Ovary (tissue), 9 donors: ENCODE data around the gene SETBP1. TPM values are rescaled to one million over a fixed set of nuclear protein-coding genes. Genes with fewer than 3 reads are reported as not detected.

ENCODE experiments used
- DNase-seq, 5 donors: peaks; one replicate each; pipeline ENCODE4 v3.0.0-alpha.2; 2019 to 2020
- H3K27ac ChIP-seq, 2 donors: fragments of 200-600 bp; one replicate each; pipeline versions ENCODE4 v1.5.1 to v1.8.0; 2019 to 2022
- H3K27me3 ChIP-seq: fragments of 200-600 bp; one replicate; pipeline ENCODE4 v1.8.0; 2022
- H3K36me3 ChIP-seq: fragments of 200-600 bp; sonication (generic); one replicate; pipeline ENCODE4 v1.5.1; 2019
- H3K4me1 ChIP-seq: one replicate; pipeline ENCODE4 v1.8.1; 2013; ENCODE audit warnings: mild to moderate bottlenecking, moderate library complexity; ENCODE audit not compliant: insufficient read depth
- H3K4me3 ChIP-seq: fragments of 200-600 bp; sonication (generic); one replicate; pipeline ENCODE4 v1.5.1; 2017
- H3K9me3 ChIP-seq, 2 donors: fragments of 200-600 bp in 1 of 2; sonication (generic) in 1 of 2; one replicate each; pipeline versions ENCODE4 v1.5.1 to v1.8.1; 2013 to 2019; ENCODE audit warnings: mild to moderate bottlenecking in 1 of 2, moderate library complexity in 1 of 2
- CTCF ChIP-seq, 3 donors: fragments of 450-650 bp in 2 of 3; fragments of 200-600 bp in 1 of 3; IDR thresholded peaks; one replicate each; pipeline versions ENCODE4 v1.5.1 to v1.8.0; 2016 to 2022; ENCODE audit warnings: antibody characterized with exemption in 3 of 3, mild to moderate bottlenecking in 1 of 3
- EP300 ChIP-seq: sonication (generic); formaldehyde crosslinking; IDR thresholded peaks from one replicate; pipeline ENCODE4 v1.6.1; 2017; ENCODE audit warnings: antibody characterized with exemption
- POLR2A ChIP-seq: fragments of 450-650 bp; IDR thresholded peaks from one replicate; pipeline ENCODE4 v1.6.1; 2017; ENCODE audit warnings: antibody characterized with exemption, mild to moderate bottlenecking, moderate library complexity
- WGBS, 3 donors: extraction: QIAGEN DNeasy Blood & Tissue Kit in 1 of 3; methylation state at CpG; one replicate each; pipeline versions ENCODE4 v1.1.5 to v1.1.7; 2013 to 2017; 5-methylcytosine and 5-hydroxymethylcytosine counted together
- intact Hi-C, 4 donors: fragments of 100-400 bp; cut with DNase I; formaldehyde crosslinking; loops; one replicate each; pipeline versions ENCODE4 v1.11.0 to v1.15.1; 2022 to 2023
- polyA plus RNA-seq, 2 donors: library from polyadenylated mRNA; stranded (reverse); fragments of 200-250 nt in 1 of 2; fragments of 350-450 nt in 1 of 2; fragmentation: Illumina TruSeq in 1 of 2; extraction: RNeasy Lipid Tissue Mini Kit (QIAGEN cat#74804) in 1 of 2; gene quantifications; one replicate each; pipeline ENCODE4 v1.2.3, GENCODE V29; 2013 to 2014
- total RNA-seq, 7 donors: library from RNA; depleted of rRNA in 2 of 7; stranded (reverse); fragments of >200 nt in 2 of 7; fragmentation: NEBNext Ultra II Directional in 3 of 7; extraction: Animal tissue kit (Norgen Biotek cat#: 25700) in 3 of 7; gene quantifications; one replicate each; pipeline versions ENCODE4 v1.1.0 to v1.2.4, GENCODE V29; 2016 to 2023
- donor health status: DM: no; HTN: no; CAD: no; lungs with moderate emphysema.
- donor health status: DM: no; HTN: no; CAD: no.
- donor health status: Bipolar disorder and iron deficiency.
- donor health status: DM: yes; HTN: yes; CAD: no.
- donor health status: DM: no; HTN: no; CAD: no.
- donor health status: DM: yes; HTN: yes; CAD: no.

The SETBP1 gene
- total and polyA plus RNA-seq, 9 donors = 7.8 to 53.7 (median 28.4) TPM

- H3K27ac ChIP-seq = no peak overlapping the region
- H3K27me3 ChIP-seq = no peaks in the 10 kb centered on the region
- WGBS, 3 donors = 80 to 88% (median 82%) methylated on average over 9 of the region's 9 CpGs
- no peak overlapping the region for H3K4me3 ChIP-seq
- no peaks in the 10 kb centered on the region for H3K36me3 ChIP-seq
- H3K4me1 ChIP-seq = peaks cover 7% of the 10 kb centered on the region
- TF ChIP-seq CTCF (IDR thresholded peaks at IDR 0.05) (no peak), EP300 (no peak), POLR2A (no peak)
- intact Hi-C loops = no loop called here
- no peaks in the 10 kb centered on the region for H3K9me3 ChIP-seq
- no peak for DNase-seq
Measured at GRCh38 chr18:44881461-44882162, 200.9 kb downstream of the SETBP1 start.

- intact Hi-C loops = no loop called here
- DNase-seq = no peak
- no peaks in the 10 kb centered on the region for H3K27me3 ChIP-seq
- H3K4me3 ChIP-seq = no peak overlapping the region
- TF ChIP-seq CTCF (IDR thresholded peaks at IDR 0.05) (no peak), POLR2A (no peak)
- no peaks in the 10 kb centered on the region for H3K9me3 ChIP-seq
- H3K27ac ChIP-seq = no peak overlapping the region
- H3K36me3 ChIP-seq = no peaks in the 10 kb centered on the region
- H3K4me1 ChIP-seq = peaks cover 7% of the 10 kb centered on the region
- WGBS, 3 donors = 87 to 96% (median 95%) methylated on average over 6 of the region's 6 CpGs
Measured at GRCh38 chr18:44882163-44882868, 201.6 kb downstream of the SETBP1 start.

- no peaks in the 10 kb centered on the region for H3K27me3 ChIP-seq
- no peaks in the 10 kb centered on the region for H3K36me3 ChIP-seq
- no peaks in the 10 kb centered on the region for H3K9me3 ChIP-seq
- no peak overlapping the region for H3K27ac ChIP-seq
- intact Hi-C loops = no loop called here
- 94 to 98% (median 97%) methylated on average over 4 of the region's 4 CpGs for WGBS, 3 donors
- no peak for DNase-seq
- no peak overlapping the region for H3K4me3 ChIP-seq
- H3K4me1 ChIP-seq = peaks cover 14% of the 10 kb centered on the region
- no peak for TF ChIP-seq POLR2A
- no peak for TF ChIP-seq CTCF (IDR thresholded peaks at IDR 0.05)
- TF ChIP-seq EP300 = no peak
Measured at GRCh38 chr18:44883671-44884070, 203.0 kb downstream of the SETBP1 start.

GRCh38 chr18:44884431-44884830 lies 203.7 kb downstream of the SETBP1 start:
- Histone ChIP-seq H3K9me3 (no peaks in the 10 kb centered on the region), H3K4me1 (peaks cover 16% of the 10 kb centered on the region), H3K27me3 (no peaks in the 10 kb centered on the region), H3K4me3 (no peak overlapping the region), H3K27ac (no peak overlapping the region), H3K36me3 (no peaks in the 10 kb centered on the region)
- DNase-seq = no peak
- intact Hi-C loops = no loop called here
- TF ChIP-seq CTCF (IDR thresholded peaks at IDR 0.05) = no peak
- no peak for TF ChIP-seq POLR2A
- no peak for TF ChIP-seq EP300
